HG02678 (cell line): ENCODE data around the gene HPF1.
"Not testable (repeated sequence)": the region's sequence is repeated elsewhere in the genome, so short reads cannot be mapped to it uniquely, and the experiment has no call there.

Experiments used
- ATAC-seq: cut with Tn5 transposase; IDR thresholded peaks from one replicate; pipeline ENCODE4 v1.9.1; 2021; ENCODE audit warnings: mild to moderate bottlenecking, moderate library complexity; ENCODE audit not compliant: unreplicated experiment

HPF1 gene

DNA sequence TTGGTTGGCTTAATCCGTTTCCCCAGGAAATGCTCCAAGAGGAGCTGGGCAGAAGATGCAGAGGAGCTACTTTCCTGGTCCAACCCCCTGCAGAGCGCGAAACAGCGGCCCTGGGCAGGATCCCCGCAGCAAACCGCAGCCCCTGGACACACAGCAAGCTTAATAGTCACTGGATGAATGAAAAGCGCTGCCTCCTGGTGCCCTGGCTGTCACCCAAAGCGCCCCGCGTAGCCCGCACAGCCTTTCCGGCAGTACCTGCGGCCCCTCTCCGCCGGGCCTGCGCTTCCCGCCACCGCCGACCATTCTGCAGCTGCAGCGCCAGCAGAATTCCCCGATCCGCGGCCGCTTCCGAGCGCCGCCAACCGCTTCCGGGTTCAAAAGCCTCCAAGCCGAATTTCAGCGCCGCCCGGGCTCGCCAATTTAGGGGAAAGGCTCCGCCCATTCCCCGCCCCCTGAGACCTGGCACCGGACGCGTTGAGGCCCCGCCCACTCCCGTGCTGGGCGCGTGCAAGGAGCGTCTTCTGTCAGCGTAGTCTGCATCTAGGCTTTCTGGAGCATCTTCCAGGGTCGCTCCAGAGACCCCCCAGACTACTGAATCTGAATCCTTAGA, at the start of gene HPF1:
TSS of gene HPF1 (minus strand) at position 370 of the 610 bp plus-strand sequence. CDS start at position 303, 67 bp downstream.
- peak; percentile 91 for ATAC-seq

- ATAC-seq, result not testable (repeated sequence)
Observed at GRCh38 chr4:169806770-169807169, 49.0 kb upstream of the HPF1 start.

DNA sequence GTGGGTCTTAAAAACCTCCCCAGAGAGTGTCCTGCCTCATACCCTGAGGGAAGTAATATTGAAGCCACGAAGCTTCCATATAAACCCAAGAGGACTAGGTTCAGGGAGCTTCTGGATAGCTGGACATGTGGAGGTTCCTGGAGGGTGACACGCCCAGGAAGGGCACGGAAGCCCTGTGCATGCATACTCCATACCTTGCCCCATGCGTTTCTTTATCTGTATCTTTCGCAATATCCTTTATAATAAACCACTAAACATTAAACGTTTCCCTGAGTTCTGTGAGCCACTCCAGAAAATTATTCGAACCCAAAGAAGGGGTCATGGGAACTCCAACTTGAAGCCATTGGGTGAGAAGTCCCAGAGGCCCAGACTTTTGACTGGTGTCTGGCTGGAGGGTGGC, 45.7 kb upstream of the HPF1 start:
- no peak for ATAC-seq

DNA sequence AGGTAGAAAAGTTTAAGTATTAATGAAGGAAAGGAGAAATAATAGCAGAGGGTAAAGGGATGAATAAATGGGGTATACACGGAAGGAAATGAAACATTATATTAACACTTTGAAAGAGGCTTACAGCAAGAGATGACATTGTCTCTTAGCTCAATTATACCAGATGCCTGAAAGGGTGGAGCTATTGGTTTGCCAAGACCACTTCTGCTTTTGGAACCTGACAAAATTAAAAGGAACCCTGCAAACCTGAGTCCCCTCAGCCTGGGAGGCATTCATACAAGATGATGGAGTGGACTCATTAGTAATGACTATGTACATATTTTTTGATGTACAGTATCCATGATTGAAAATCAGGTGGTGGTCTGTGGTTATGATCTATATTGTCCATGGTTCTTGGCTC, 45.1 kb upstream of the HPF1 start:
- ATAC-seq, result no peak

- ATAC-seq, result no peak
Observed at GRCh38 chr4:169800541-169800940, 42.8 kb upstream of the HPF1 start.

GRCh38 chr4:169799260-169799659, 41.5 kb upstream of the HPF1 start:
- ATAC-seq, result no peak

- ATAC-seq, result no peak
Observed at GRCh38 chr4:169795585-169795984, 37.8 kb upstream of the HPF1 start.

- no peak for ATAC-seq
Observed at GRCh38 chr4:169791527-169792156, 33.9 kb upstream of the HPF1 start.

DNA sequence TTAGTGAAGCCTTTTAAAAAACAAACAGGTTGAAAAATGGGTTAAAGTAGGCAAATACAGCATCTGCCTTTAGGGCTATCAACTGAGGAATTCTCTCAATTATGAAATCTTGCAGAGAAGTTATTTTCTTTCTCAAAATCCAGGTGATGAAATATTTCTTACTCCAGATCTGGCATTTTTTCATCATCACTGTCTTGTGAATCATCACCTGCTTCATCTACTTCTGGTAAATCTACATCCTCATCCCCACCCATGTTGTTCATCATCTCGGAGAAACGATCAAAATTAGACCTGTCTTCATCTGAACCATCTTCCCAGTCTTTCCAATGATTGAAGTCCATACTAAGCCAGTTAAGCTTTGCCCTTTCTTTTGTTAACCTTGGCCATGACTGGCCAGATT, 33.3 kb upstream of the HPF1 start:
- ATAC-seq, result no peak

GRCh38 chr4:169774466-169775445, 17.0 kb upstream of the HPF1 start:
- peak; percentile 57 for ATAC-seq

GRCh38 chr4:169773889-169774288, 16.1 kb upstream of the HPF1 start:
- no peak for ATAC-seq

DNA sequence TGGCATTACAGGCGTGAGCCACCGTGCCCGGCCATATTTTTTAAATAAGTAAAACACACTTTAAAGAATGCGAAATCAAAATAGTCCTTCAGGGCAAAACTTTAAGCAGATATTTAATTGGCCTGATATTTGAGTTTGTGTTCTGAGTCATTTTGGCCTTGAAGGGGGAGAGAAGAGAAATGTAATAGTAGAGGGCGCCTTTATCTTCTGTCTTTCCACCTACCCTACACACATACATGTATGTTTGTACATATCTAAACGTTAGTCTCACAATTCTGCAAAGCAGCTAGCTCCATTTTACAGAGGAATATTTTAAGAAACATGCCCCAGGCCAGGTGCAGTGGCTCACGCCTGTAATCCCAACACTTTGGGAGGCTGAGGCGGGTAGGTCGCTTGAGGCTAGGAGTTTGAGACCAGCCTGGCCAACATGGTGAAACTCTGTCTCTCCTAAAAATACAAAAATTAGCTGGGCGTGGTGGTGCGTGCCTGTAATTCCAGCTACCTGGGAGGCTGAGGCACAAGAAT, 13.9 kb upstream of the HPF1 start:
- not testable (repeated sequence) for ATAC-seq

GRCh38 chr4:169770416-169770815, 12.7 kb upstream of the HPF1 start:
- ATAC-seq, result no peak

- ATAC-seq, result no peak
Observed at GRCh38 chr4:169768385-169768784, 10.6 kb upstream of the HPF1 start.

- ATAC-seq, result no peak
Observed at GRCh38 chr4:169766741-169767140, 9.0 kb upstream of the HPF1 start.

- no peak for ATAC-seq
Observed at GRCh38 chr4:169765835-169766234, 8.1 kb upstream of the HPF1 start.

- ATAC-seq, result no peak
Observed at GRCh38 chr4:169761846-169762245, 4.1 kb upstream of the HPF1 start.

- no peak for ATAC-seq
Observed at GRCh38 chr4:169758401-169758962, 738 bp upstream of the HPF1 start.

GRCh38 chr4:169756971-169757574, 671 bp downstream of the HPF1 start:
- peak; percentile 10 for ATAC-seq

- no peak for ATAC-seq
Observed at GRCh38 chr4:169745291-169745690, 12.5 kb downstream of the HPF1 start.

DNA sequence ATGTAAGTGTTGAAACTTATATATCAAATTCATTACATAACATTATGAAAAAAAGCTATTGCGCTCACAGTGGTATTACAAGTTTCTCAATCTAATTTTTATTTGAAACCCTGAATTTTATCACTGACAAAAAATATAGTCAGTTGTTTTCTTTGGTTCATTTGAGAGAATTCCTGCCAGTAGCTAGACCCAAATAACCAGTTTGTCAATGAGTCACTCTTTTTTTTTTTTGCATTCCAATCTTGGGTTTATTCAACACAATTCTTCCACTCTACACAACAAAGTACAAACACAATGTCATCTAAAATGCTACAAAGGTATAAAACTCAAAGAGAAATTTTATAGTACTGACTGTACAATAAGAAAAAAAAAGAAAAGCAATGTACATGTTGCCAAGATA, 13.1 kb downstream of the HPF1 start:
- no peak for ATAC-seq
